MM.1S (cell line): Measurements from ENCODE around the gene SMYD5.

ENCODE experiments used
- DNase-seq: peaks from one replicate; pipeline ENCODE4 v3.0.0-alpha.2; 2015
- H2AFZ ChIP-seq: fragments of 300-600 bp; sonication (generic); 2 replicates; pipeline ENCODE4 v1.6.0; 2016; ENCODE audit warnings: antibody characterized with exemption, low read length
- H3F3A ChIP-seq: fragments of 300-600 bp; sonication (generic); 2 replicates; pipeline ENCODE4 v1.6.1; 2016; ENCODE audit warnings: mild to moderate bottlenecking, antibody characterized with exemption, low read length, moderate library complexity, mixed read lengths; ENCODE audit not compliant: insufficient read depth
- H3K27ac ChIP-seq: fragments of 300-600 bp; sonication (generic); 2 replicates; pipeline ENCODE4 v1.5.1; 2016; ENCODE audit warnings: mild to moderate bottlenecking, low read length
- H3K27me3 ChIP-seq: fragments of 300-600 bp; sonication (generic); replicated peaks from 2 replicates; pipeline ENCODE4 v1.6.0; 2016; ENCODE audit warnings: low read length; ENCODE audit not compliant: insufficient read depth
- H3K36me3 ChIP-seq: fragments of 300-600 bp; sonication (generic); replicated peaks from 2 replicates; pipeline ENCODE4 v1.6.1; 2016; ENCODE audit warnings: mild to moderate bottlenecking, low read length, mixed read lengths; ENCODE audit not compliant: insufficient read depth
- H3K4me1 ChIP-seq: fragments of 300-600 bp; sonication (generic); 2 replicates; pipeline ENCODE4 v1.6.1; 2016; ENCODE audit warnings: low read length, mixed read lengths
- H3K4me2 ChIP-seq: fragments of 300-600 bp; sonication (generic); 2 replicates; pipeline ENCODE4 v1.6.0; 2016; ENCODE audit warnings: low read depth, low read length
- H3K4me3 ChIP-seq: fragments of 300-600 bp; sonication (generic); 2 replicates; pipeline ENCODE4 v1.5.1; 2016; ENCODE audit warnings: low read length, mixed read lengths
- H3K79me2 ChIP-seq: fragments of 300-600 bp; sonication (generic); 2 replicates; pipeline ENCODE4 v1.6.1; 2016; ENCODE audit warnings: mixed run types, low read length, mixed read lengths
- H3K9ac ChIP-seq: fragments of 300-600 bp; sonication (generic); 2 replicates; pipeline ENCODE4 v1.6.1; 2016; ENCODE audit warnings: low read length, mixed read lengths
- H3K9me2 ChIP-seq: fragments of 300-600 bp; sonication (generic); replicated peaks from 2 replicates; pipeline ENCODE4 v1.6.1; 2016; ENCODE audit warnings: mild to moderate bottlenecking, low read length, mixed read lengths; ENCODE audit not compliant: insufficient read depth
- H3K9me3 ChIP-seq: fragments of 300-600 bp; sonication (generic); replicated peaks from 2 replicates; pipeline ENCODE4 v1.6.1; 2016; ENCODE audit warnings: mild to moderate bottlenecking, low read length, mixed read lengths; ENCODE audit not compliant: insufficient read depth
- H4K20me1 ChIP-seq: fragments of 300-600 bp; sonication (generic); 2 replicates; pipeline ENCODE4 v1.6.1; 2016; ENCODE audit warnings: mild to moderate bottlenecking, low read length, moderate library complexity, mixed read lengths; ENCODE audit not compliant: insufficient read depth
- CTCF ChIP-seq: fragments of 300-600 bp; sonication (generic); IDR thresholded peaks from 2 replicates; pipeline ENCODE4 v1.5.1; 2016; ENCODE audit warnings: antibody characterized with exemption, low read length, mixed read lengths
- EZH2 ChIP-seq: fragments of 300-600 bp; sonication (generic); optimal IDR thresholded peaks from 2 replicates; pipeline ENCODE3; 2017; ENCODE audit warnings: low read depth, mild to moderate bottlenecking, antibody characterized with exemption, low read length, mixed read lengths
- EZH2phosphoT487 ChIP-seq: fragments of 300-600 bp; sonication (generic); IDR thresholded peaks from 2 replicates; pipeline ENCODE4 v1.6.1; 2018; ENCODE audit warnings: antibody characterized with exemption, low read length

SMYD5 gene

DNA sequence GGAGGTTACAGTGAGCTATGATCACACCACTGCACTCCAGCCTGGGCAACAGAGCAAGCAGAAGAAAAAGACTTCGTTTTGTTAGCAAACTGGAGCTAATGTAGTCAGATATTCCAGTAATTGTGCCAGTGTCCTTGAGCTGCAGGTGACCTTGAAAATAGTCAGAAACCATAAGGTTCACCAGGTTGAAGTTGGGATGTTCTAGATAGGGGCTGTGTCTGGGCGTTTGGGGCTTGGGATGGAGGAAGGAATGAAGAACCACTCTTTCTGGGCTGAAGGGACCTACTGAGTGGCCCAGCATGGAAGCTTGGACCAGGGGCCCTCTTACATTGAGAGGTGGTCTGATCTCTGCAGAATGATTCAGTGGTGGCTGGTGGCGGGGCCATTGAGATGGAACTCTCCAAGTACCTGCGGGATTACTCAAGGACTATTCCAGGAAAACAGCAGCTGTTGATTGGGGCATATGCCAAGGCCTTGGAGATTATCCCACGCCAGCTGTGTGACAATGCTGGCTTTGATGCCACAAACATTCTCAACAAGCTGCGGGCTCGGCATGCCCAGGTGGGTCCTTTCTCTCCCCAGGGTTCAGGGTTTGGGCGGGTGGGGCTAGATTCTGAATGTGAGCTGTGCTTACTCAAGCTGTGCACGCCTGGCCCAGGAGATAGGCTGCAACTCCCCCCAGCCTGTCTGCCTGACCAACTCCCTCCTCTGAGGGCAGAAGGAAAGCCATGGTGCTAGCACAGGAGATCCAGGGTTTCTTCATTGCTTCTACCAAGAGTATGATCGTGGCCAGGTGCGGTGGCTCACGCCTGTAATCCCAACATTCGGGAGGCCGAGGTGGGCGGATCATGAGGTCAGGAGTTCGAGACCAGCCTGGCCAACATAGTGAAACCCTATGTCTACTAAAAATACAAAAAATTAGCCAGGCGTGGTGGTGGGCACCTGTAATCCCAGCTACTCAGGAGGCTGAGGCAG, 37.1 kb downstream of the SMYD5 start:
- H3K27ac ChIP-seq: no peak overlapping the region
- H3K4me3 ChIP-seq: no peak overlapping the region
- peaks cover 19% of the 10 kb centered on the region for H3K36me3 ChIP-seq
- no peak overlapping the region for H2AFZ ChIP-seq
- no peaks in the 10 kb centered on the region for H3K9me3 ChIP-seq
- no peak for DNase-seq
- TF ChIP-seq EZH2 (no peak), EZH2phosphoT487 (no peak), CTCF (no peak)
- H3K79me2 ChIP-seq: peaks cover 6% of the 10 kb centered on the region; the same call in 1 of the 2 replicates
- no peaks in the 10 kb centered on the region for H3F3A ChIP-seq
- no peaks in the 10 kb centered on the region for H3K9me2 ChIP-seq
- H3K27me3 ChIP-seq: no peaks in the 10 kb centered on the region
- H4K20me1 ChIP-seq: no peaks in the 10 kb centered on the region
- no peaks in the 10 kb centered on the region for H3K4me1 ChIP-seq
- H3K4me2 ChIP-seq: no peak overlapping the region
- no peak overlapping the region for H3K9ac ChIP-seq

GRCh38 chr2:73252238-73253027, 38.4 kb downstream of the SMYD5 start:
- Histone ChIP-seq H3K27ac (no peak overlapping the region), H3K9ac (no peak overlapping the region), H2AFZ (no peak overlapping the region), H3K9me2 (no peaks in the 10 kb centered on the region), H4K20me1 (no peaks in the 10 kb centered on the region), H3K79me2 (no peaks in the 10 kb centered on the region), H3F3A (no peaks in the 10 kb centered on the region; the same call in 1 of the 2 replicates), H3K4me1 (no peaks in the 10 kb centered on the region), H3K27me3 (no peaks in the 10 kb centered on the region), H3K4me3 (no peak overlapping the region), H3K4me2 (no peak overlapping the region), H3K9me3 (no peaks in the 10 kb centered on the region), H3K36me3 (peaks cover 18% of the 10 kb centered on the region)
- TF ChIP-seq EZH2: no peak
- no peak for TF ChIP-seq EZH2phosphoT487
- no peak for TF ChIP-seq CTCF
- DNase-seq: no peak

DNA sequence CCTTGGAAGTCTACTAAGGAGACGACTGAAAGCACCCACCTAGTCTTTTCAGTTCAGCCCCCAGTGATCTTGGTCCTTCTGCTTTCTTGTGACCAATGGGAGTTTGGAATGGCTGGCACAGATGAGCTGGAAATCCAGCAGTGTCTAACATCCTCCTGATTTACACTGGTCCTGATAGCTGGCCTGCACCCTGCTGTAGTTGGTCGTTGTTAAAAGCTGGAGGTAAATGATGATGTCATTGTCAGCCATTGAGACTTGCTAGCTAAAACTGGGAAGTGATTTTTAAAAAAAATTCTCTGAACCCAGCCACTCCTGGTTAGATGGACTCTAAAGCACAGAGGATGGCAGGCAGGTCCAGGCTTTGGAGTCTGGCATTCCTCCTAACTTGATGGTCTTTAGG, 39.4 kb downstream of the SMYD5 start:
- TF ChIP-seq EZH2phosphoT487: no peak
- no peak for TF ChIP-seq CTCF
- no peak for TF ChIP-seq EZH2
- Histone ChIP-seq H2AFZ (no peak overlapping the region), H3K4me1 (no peaks in the 10 kb centered on the region), H3K27me3 (no peaks in the 10 kb centered on the region), H3K4me2 (no peak overlapping the region), H4K20me1 (no peaks in the 10 kb centered on the region), H3K9me2 (no peaks in the 10 kb centered on the region), H3K27ac (no peak overlapping the region), H3K79me2 (no peaks in the 10 kb centered on the region), H3K36me3 (peaks cover 15% of the 10 kb centered on the region), H3K9ac (no peak overlapping the region), H3K4me3 (no peak overlapping the region), H3F3A (no peaks in the 10 kb centered on the region; the same call in 1 of the 2 replicates), H3K9me3 (no peaks in the 10 kb centered on the region)
- no peak for DNase-seq
